CD14-positive monocyte (primary cell): Measurements from ENCODE around the gene DCP1B. TPM values are rescaled to one million over a fixed set of nuclear protein-coding genes. Genes with fewer than 3 reads are reported as not detected.

ENCODE experiments used
- DNase-seq, 3 donors: peaks; one replicate each; pipeline ENCODE4 v3.0.0-alpha.2; 2011 to 2022
- H2AFZ ChIP-seq: 2 replicates; pipeline ENCODE4 v1.6.0; 2012; ENCODE audit warnings: mild to moderate bottlenecking, low read depth, low read length, inconsistent platforms; ENCODE audit not compliant: insufficient read depth, poor library complexity, severe bottlenecking
- H3K27ac ChIP-seq, 2 donors: 1 replicate in 1 of 2; 2 replicates in 1 of 2; pipeline ENCODE4 v1.5.1; 2012 to 2013; ENCODE audit warnings: low read length in 2 of 2, control low read depth in 1 of 2, inconsistent platforms in 1 of 2, low read depth in 1 of 2, mild to moderate bottlenecking in 1 of 2
- H3K27me3 ChIP-seq, 2 donors: one replicate each; pipeline versions ENCODE4 v1.6.0 to v1.6.1; 2011 to 2013; ENCODE audit warnings: low read length in 2 of 2; ENCODE audit not compliant: control insufficient read depth in 2 of 2, insufficient read depth in 2 of 2
- H3K36me3 ChIP-seq, 2 donors: replicated peaks in 1 of 2; 1 replicate in 1 of 2; 2 replicates in 1 of 2; pipeline versions ENCODE4 v1.5.1 to v1.6.1; 2012 to 2013; ENCODE audit warnings: low read length in 2 of 2, control low read depth in 1 of 2, inconsistent platforms in 1 of 2, mild to moderate bottlenecking in 1 of 2; ENCODE audit not compliant: insufficient read depth in 2 of 2, control insufficient read depth in 1 of 2
- H3K4me1 ChIP-seq, 2 donors: 1 replicate in 1 of 2; 2 replicates in 1 of 2; pipeline versions ENCODE4 v1.5.1 to v1.6.1; 2012 to 2013; ENCODE audit warnings: low read length in 2 of 2, control low read depth in 1 of 2, inconsistent platforms in 1 of 2, mild to moderate bottlenecking in 1 of 2, moderate library complexity in 1 of 2; ENCODE audit not compliant: insufficient read depth in 2 of 2, control insufficient read depth in 1 of 2
- H3K4me2 ChIP-seq: replicated peaks from 2 replicates; pipeline ENCODE3; 2012; ENCODE audit warnings: low read length, moderate library complexity, mild to moderate bottlenecking; ENCODE audit not compliant: poor library complexity, severe bottlenecking; ENCODE audit errors: extremely low read depth
- H3K4me3 ChIP-seq, 3 experiments: fragments of 200-600 bp in 1 of 3; sonication (generic) in 1 of 3; replicated peaks in 1 of 3; 1 replicate in 2 of 3; 2 replicates in 1 of 3; pipeline ENCODE4 v1.5.1; 2011 to 2013; ENCODE audit warnings: low read length in 3 of 3, mild to moderate bottlenecking in 3 of 3, control low read depth in 2 of 3, low read depth in 2 of 3, inconsistent platforms in 1 of 3, moderate library complexity in 1 of 3
- H3K79me2 ChIP-seq: 2 replicates; pipeline ENCODE4 v1.6.0; 2012; ENCODE audit warnings: mild to moderate bottlenecking, control low read depth, inconsistent platforms, low read length, moderate library complexity; ENCODE audit not compliant: insufficient read depth
- H3K9ac ChIP-seq: 2 replicates; pipeline ENCODE4 v1.6.0; 2017; ENCODE audit warnings: low read length, mild to moderate bottlenecking; ENCODE audit not compliant: insufficient read depth, poor library complexity, severe bottlenecking
- H3K9me3 ChIP-seq, 2 donors: replicated peaks in 1 of 2; 1 replicate in 1 of 2; 2 replicates in 1 of 2; pipeline versions ENCODE4 v1.5.1 to v1.6.1; 2012 to 2013; ENCODE audit warnings: low read length in 2 of 2, control low read depth in 1 of 2; ENCODE audit not compliant: control insufficient read depth in 1 of 2, insufficient read depth in 1 of 2
- H4K20me1 ChIP-seq: 2 replicates; pipeline ENCODE4 v1.6.0; 2012; ENCODE audit warnings: mild to moderate bottlenecking, low read length, control low read depth, moderate library complexity; ENCODE audit not compliant: insufficient read depth
- H3K27ac Mint-ChIP-seq, 7 donors: one replicate each; pipeline ENCODE4 v1.8.0; 2020; ENCODE audit warnings: mild to moderate bottlenecking in 7 of 7, mixed read lengths in 7 of 7, moderate library complexity in 6 of 7, inconsistent platforms in 2 of 7
- H3K27me3 Mint-ChIP-seq, 3 donors: one replicate each; pipeline ENCODE4 v1.8.0; 2021 to 2022; ENCODE audit warnings: low read depth in 3 of 3, mild to moderate bottlenecking in 3 of 3, mixed read lengths in 3 of 3, moderate library complexity in 3 of 3, inconsistent platforms in 1 of 3
- H3K36me3 Mint-ChIP-seq, 2 donors: one replicate each; pipeline ENCODE4 v1.8.0; 2020; ENCODE audit warnings: mixed read lengths in 2 of 2, inconsistent platforms in 1 of 2, mild to moderate bottlenecking in 1 of 2
- H3K4me1 Mint-ChIP-seq: one replicate; pipeline ENCODE4 v1.8.0; 2020; ENCODE audit warnings: mild to moderate bottlenecking, mixed read lengths
- H3K4me3 Mint-ChIP-seq, 2 donors: one replicate each; pipeline ENCODE4 v1.8.0; 2020; ENCODE audit warnings: mild to moderate bottlenecking in 2 of 2, mixed read lengths in 2 of 2, moderate library complexity in 1 of 2
- H3K9me3 Mint-ChIP-seq, 7 donors: one replicate each; pipeline ENCODE4 v1.8.0; 2020 to 2022; ENCODE audit warnings: mixed read lengths in 7 of 7, mild to moderate bottlenecking in 6 of 7, moderate library complexity in 6 of 7, inconsistent platforms in 2 of 7
- WGBS: methylation state at CpG from one replicate; pipeline ENCODE4 v1.1.5; 2013; ENCODE audit warnings: missing lambda C conversion rate; ENCODE audit not compliant: insufficient coverage; 5-methylcytosine and 5-hydroxymethylcytosine counted together
- intact Hi-C, 2 donors: fragments of 100-400 bp; cut with micrococcal nuclease; formaldehyde crosslinking; loops; one replicate each; pipeline versions ENCODE4 v1.15.0 to v1.15.1; 2023
- polyA plus RNA-seq, 3 donors: library from polyadenylated mRNA; depleted of rRNA in 1 of 3; unstranded in 2 of 3; stranded (reverse) in 1 of 3; fragments of 300-500 nt in 2 of 3; fragments of >200 nt in 1 of 3; fragmentation: Illumina TruSeq in 2 of 3; gene quantifications; 1 replicate in 2 of 3; 2 replicates in 1 of 3; pipeline ENCODE4 v1.2.3, GENCODE V29; 2012 to 2021
- TF ChIP-seq, protein P1 (sequence below): fragments of 200-600 bp; IDR thresholded peaks from one replicate; pipeline ENCODE4 v1.8.0; 2022; ENCODE audit warnings: antibody characterized with exemption, mild to moderate bottlenecking

Gene DCP1B
- polyA plus RNA-seq, 3 donors = 3.6 to 5.1 (median 4.9) TPM

DNA sequence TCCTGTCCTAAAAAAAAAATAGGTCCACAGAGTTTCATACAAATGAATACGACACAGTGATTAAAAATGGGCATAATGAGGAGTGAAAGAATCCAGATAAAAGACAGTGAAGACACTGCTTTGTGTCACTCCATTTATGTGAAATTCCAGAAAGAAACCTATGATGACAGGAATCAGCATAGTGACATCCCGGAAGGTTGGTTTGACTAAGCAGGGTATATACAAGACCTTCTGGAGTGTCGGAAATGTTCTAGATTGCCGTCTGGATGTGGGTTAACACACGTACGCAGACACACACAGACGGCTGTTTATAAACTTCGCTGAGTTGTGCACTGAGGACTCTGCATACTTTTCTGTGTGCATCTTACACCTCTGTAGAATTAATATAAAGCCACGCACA lies 72.6 kb downstream of the DCP1B start:
- TF ChIP-seq, protein P1, sequence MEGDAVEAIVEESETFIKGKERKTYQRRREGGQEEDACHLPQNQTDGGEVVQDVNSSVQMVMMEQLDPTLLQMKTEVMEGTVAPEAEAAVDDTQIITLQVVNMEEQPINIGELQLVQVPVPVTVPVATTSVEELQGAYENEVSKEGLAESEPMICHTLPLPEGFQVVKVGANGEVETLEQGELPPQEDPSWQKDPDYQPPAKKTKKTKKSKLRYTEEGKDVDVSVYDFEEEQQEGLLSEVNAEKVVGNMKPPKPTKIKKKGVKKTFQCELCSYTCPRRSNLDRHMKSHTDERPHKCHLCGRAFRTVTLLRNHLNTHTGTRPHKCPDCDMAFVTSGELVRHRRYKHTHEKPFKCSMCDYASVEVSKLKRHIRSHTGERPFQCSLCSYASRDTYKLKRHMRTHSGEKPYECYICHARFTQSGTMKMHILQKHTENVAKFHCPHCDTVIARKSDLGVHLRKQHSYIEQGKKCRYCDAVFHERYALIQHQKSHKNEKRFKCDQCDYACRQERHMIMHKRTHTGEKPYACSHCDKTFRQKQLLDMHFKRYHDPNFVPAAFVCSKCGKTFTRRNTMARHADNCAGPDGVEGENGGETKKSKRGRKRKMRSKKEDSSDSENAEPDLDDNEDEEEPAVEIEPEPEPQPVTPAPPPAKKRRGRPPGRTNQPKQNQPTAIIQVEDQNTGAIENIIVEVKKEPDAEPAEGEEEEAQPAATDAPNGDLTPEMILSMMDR = no peak
- peak overlapping the region in 1 of 2 donors; percentile 66 for H3K4me3 Mint-ChIP-seq
- 95% methylated on average over 2 of the region's 9 CpGs for WGBS
- H4K20me1 ChIP-seq = no peaks in the 10 kb centered on the region
- no peak overlapping the region for H2AFZ ChIP-seq
- H3K4me1 Mint-ChIP-seq = peaks cover 26% of the 10 kb centered on the region
- peaks cover 0 to 12% (median 6%) of the 10 kb centered on the region in 3 donors for H3K27me3 Mint-ChIP-seq
- no peak overlapping the region for H3K27ac ChIP-seq
- H3K27me3 ChIP-seq = no peaks in the 10 kb centered on the region
- peaks cover 15 to 27% of the 10 kb centered on the region in 2 donors for H3K4me1 ChIP-seq
- H3K4me3 ChIP-seq = no peak overlapping the region
- no peak for DNase-seq
- peak overlapping the region in 1 of 7 donors; percentile 34 for H3K27ac Mint-ChIP-seq
- H3K9me3 ChIP-seq = no peaks in the 10 kb centered on the region
- peaks cover 0 to 4% (median 0%) of the 10 kb centered on the region in 7 donors for H3K9me3 Mint-ChIP-seq
- no peaks in the 10 kb centered on the region for H3K36me3 Mint-ChIP-seq
- no peaks in the 10 kb centered on the region for H3K36me3 ChIP-seq
- H3K9ac ChIP-seq = no peak overlapping the region
- H3K4me2 ChIP-seq = no peak overlapping the region
- no peaks in the 10 kb centered on the region for H3K79me2 ChIP-seq
- intact Hi-C loops = no loop called here

DNA sequence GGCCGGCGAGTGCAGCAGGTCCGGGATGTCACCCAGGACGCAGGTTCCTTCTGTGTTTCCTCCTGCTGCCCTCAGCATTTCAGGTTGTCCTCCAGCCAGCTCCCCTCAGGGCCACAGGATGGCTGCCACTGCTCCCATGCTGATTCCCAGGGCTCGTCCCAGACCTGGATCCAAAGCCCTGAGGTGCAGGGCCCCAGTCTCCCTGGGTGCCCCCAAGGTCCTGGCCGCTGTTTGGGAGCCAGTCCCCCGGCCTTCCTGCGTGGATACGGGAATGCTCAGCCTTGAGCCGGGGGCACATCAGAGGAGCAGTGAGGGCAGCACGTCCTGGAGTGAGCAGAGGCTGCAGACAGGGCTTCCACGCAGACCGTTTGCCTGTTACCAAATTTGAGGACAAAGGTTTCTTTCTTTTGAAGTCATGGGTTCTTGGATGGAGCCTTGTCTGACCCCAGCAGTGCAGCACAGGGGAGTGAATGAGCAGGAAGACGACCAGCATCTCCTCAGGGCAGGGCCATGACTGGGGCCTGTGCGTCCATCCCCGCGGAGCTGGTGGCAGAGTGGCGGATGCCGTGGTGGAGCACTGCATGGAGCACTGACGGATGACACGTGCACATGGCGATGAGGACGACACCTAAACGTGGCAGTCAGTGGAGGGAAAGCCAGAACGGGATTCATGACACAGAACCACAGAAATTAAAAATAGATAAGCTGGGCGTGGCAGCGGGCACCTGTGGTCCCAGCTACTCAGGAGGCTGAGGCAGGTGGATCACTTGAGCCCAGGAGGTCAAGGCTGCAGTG lies 73.3 kb downstream of the DCP1B start:
- no peaks in the 10 kb centered on the region for H4K20me1 ChIP-seq
- H3K9me3 ChIP-seq = no peaks in the 10 kb centered on the region
- peak overlapping the region; percentile 51 for H2AFZ ChIP-seq
- WGBS = 88% methylated on average over 25 of the region's 27 CpGs
- Mint-ChIP-seq H3K9me3 (peaks cover 0 to 4% (median 0%) of the 10 kb centered on the region in 7 donors), H3K27me3 (peaks cover 0 to 11% (median 7%) of the 10 kb centered on the region in 3 donors), H3K4me3 (no peak overlapping the region), H3K27ac (peak overlapping the region in 1 of 7 donors; percentile 60), H3K4me1 (peaks cover 26% of the 10 kb centered on the region), H3K36me3 (no peaks in the 10 kb centered on the region)
- intact Hi-C loops = no loop called here
- H3K4me1 ChIP-seq = peaks cover 15 to 27% of the 10 kb centered on the region in 2 donors
- H3K36me3 ChIP-seq = no peaks in the 10 kb centered on the region
- no peak overlapping the region for H3K9ac ChIP-seq
- H3K4me3 ChIP-seq = no peak overlapping the region
- H3K79me2 ChIP-seq = no peaks in the 10 kb centered on the region
- no peaks in the 10 kb centered on the region for H3K27me3 ChIP-seq
- no peak overlapping the region for H3K4me2 ChIP-seq
- peak in 1 of 3 donors; percentile 2 for DNase-seq
- H3K27ac ChIP-seq = no peak overlapping the region
- TF ChIP-seq, protein P1 = no peak
